Measurements from ENCODE around the gene KCTD1. TPM values are rescaled to one million over a fixed set of nuclear protein-coding genes. Genes with fewer than 3 reads are reported as not detected.

The KCTD1 gene
- total RNA-seq, 1 donor from 2014 or later = 31.8 TPM

GRCh38 chr18:26421503-26421902, 126.8 kb downstream of the KCTD1 start:
- Histone ChIP-seq H3K79me2 (ENCODE audit: insufficient read depth, low read length) (no peaks in the 10 kb centered on the region), H4K20me1 (ENCODE audit: insufficient read depth, low read length) (no peaks in the 10 kb centered on the region), H3K36me3 (ENCODE audit: insufficient read depth, low read length) (no peaks in the 10 kb centered on the region), H3K4me1 (ENCODE audit: insufficient read depth, low read length) (no peaks in the 10 kb centered on the region), H3K27ac (ENCODE audit: low read depth, low read length) (no peak overlapping the region), H3K4me2 (ENCODE audit: low read length) (no peak overlapping the region), H3K4me3 (ENCODE audit: insufficient read depth, low read depth, low read length) (no peak overlapping the region), H2AFZ (ENCODE audit: low read depth, low read length) (no peak overlapping the region), H3K9ac (ENCODE audit: low read length) (no peak overlapping the region), H3K27me3 (ENCODE audit: insufficient read depth, low read length) (no peaks in the 10 kb centered on the region), H3K9me3 (ENCODE audit: insufficient read depth, low read depth, low read length) (no peaks in the 10 kb centered on the region)
- no peak for DNase-seq (ENCODE audit: low read depth)
- Mint-ChIP-seq H3K9me3 (ENCODE audit: unreplicated experiment) (no peaks in the 10 kb centered on the region), H3K27me3 (ENCODE audit: low read depth, unreplicated experiment) (peaks cover 12% of the 10 kb centered on the region), H3K27ac (ENCODE audit: unreplicated experiment) (no peak overlapping the region), H3K4me1 (ENCODE audit: low read depth, unreplicated experiment) (peaks cover 5% of the 10 kb centered on the region), H3K36me3 (ENCODE audit: low read depth, unreplicated experiment) (no peaks in the 10 kb centered on the region), H3K4me3 (ENCODE audit: unreplicated experiment) (no peak overlapping the region)
- no peak for FAIRE-seq
- no peak for TF ChIP-seq EZH2 (IDR thresholded peaks at IDR 0.05; ENCODE audit: insufficient read depth, low read length)
- TF ChIP-seq CTCF (IDR thresholded peaks at IDR 0.05; ENCODE audit: insufficient read depth, low read depth, low read length) = no peak

DNA sequence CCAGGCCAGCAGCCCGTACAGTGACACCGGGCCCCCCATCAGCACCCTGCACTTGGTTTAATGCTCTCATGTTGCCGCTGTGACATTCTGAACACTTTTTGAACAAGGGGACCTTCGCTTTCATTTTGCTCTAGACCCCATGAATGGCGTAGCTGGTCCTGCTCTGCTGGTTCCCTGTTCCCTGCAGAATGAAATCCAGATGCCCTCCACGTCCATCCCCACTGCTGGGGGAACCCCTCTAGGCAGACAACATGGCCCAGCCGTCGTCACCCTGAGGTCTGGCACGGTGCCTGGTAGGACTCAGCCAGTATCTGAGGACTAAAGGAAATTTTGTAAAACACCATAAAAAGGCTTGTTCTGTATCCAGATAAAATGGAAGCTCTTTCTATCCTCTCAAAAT, 128.6 kb downstream of the KCTD1 start:
- Histone ChIP-seq H3K9ac (ENCODE audit: low read length) (no peak overlapping the region), H3K4me3 (ENCODE audit: insufficient read depth, low read depth, low read length) (no peak overlapping the region), H3K27me3 (ENCODE audit: insufficient read depth, low read length) (no peaks in the 10 kb centered on the region), H4K20me1 (ENCODE audit: insufficient read depth, low read length) (no peaks in the 10 kb centered on the region), H3K4me2 (ENCODE audit: low read length) (no peak overlapping the region), H3K9me3 (ENCODE audit: insufficient read depth, low read depth, low read length) (no peaks in the 10 kb centered on the region), H2AFZ (ENCODE audit: low read depth, low read length) (peak overlapping the region; percentile 25), H3K4me1 (ENCODE audit: insufficient read depth, low read length) (no peaks in the 10 kb centered on the region), H3K27ac (ENCODE audit: low read depth, low read length) (no peak overlapping the region), H3K36me3 (ENCODE audit: insufficient read depth, low read length) (no peaks in the 10 kb centered on the region), H3K79me2 (ENCODE audit: insufficient read depth, low read length) (no peaks in the 10 kb centered on the region)
- DNase-seq (ENCODE audit: low read depth) = no peak
- no peaks in the 10 kb centered on the region for H3K4me1 Mint-ChIP-seq (ENCODE audit: low read depth, unreplicated experiment)
- TF ChIP-seq EZH2 (IDR thresholded peaks at IDR 0.05; ENCODE audit: insufficient read depth, low read length) (no peak), CTCF (IDR thresholded peaks at IDR 0.05; ENCODE audit: insufficient read depth, low read depth, low read length) (no peak)
- H3K4me3 Mint-ChIP-seq (ENCODE audit: unreplicated experiment) = no peak overlapping the region
- FAIRE-seq = no peak
- H3K27ac Mint-ChIP-seq (ENCODE audit: unreplicated experiment) = no peak overlapping the region
- peaks cover 12% of the 10 kb centered on the region for H3K27me3 Mint-ChIP-seq (ENCODE audit: low read depth, unreplicated experiment)
- no peaks in the 10 kb centered on the region for H3K36me3 Mint-ChIP-seq (ENCODE audit: low read depth, unreplicated experiment)
- H3K9me3 Mint-ChIP-seq (ENCODE audit: unreplicated experiment) = no peaks in the 10 kb centered on the region

GRCh38 chr18:26418225-26418624, 130.1 kb downstream of the KCTD1 start:
- no peaks in the 10 kb centered on the region for H3K36me3 Mint-ChIP-seq (ENCODE audit: low read depth, unreplicated experiment)
- no peaks in the 10 kb centered on the region for H3K79me2 ChIP-seq (ENCODE audit: insufficient read depth, low read length)
- FAIRE-seq = no peak
- no peaks in the 10 kb centered on the region for H3K27me3 ChIP-seq (ENCODE audit: insufficient read depth, low read length)
- no peak for TF ChIP-seq CTCF (IDR thresholded peaks at IDR 0.05; ENCODE audit: insufficient read depth, low read depth, low read length)
- no peak for TF ChIP-seq EZH2 (IDR thresholded peaks at IDR 0.05; ENCODE audit: insufficient read depth, low read length)
- H3K27ac Mint-ChIP-seq (ENCODE audit: unreplicated experiment) = no peak overlapping the region
- H3K4me1 ChIP-seq (ENCODE audit: insufficient read depth, low read length) = no peaks in the 10 kb centered on the region
- H2AFZ ChIP-seq (ENCODE audit: low read depth, low read length) = no peak overlapping the region
- H3K4me1 Mint-ChIP-seq (ENCODE audit: low read depth, unreplicated experiment) = no peaks in the 10 kb centered on the region
- H3K4me3 Mint-ChIP-seq (ENCODE audit: unreplicated experiment) = no peak overlapping the region
- no peak for DNase-seq (ENCODE audit: low read depth)
- no peak overlapping the region for H3K4me3 ChIP-seq (ENCODE audit: insufficient read depth, low read depth, low read length)
- no peak overlapping the region for H3K27ac ChIP-seq (ENCODE audit: low read depth, low read length)
- no peak overlapping the region for H3K4me2 ChIP-seq (ENCODE audit: low read length)
- no peak overlapping the region for H3K9ac ChIP-seq (ENCODE audit: low read length)
- H4K20me1 ChIP-seq (ENCODE audit: insufficient read depth, low read length) = no peaks in the 10 kb centered on the region
- no peaks in the 10 kb centered on the region for H3K9me3 ChIP-seq (ENCODE audit: insufficient read depth, low read depth, low read length)
- H3K36me3 ChIP-seq (ENCODE audit: insufficient read depth, low read length) = no peaks in the 10 kb centered on the region
- peaks cover 12% of the 10 kb centered on the region for H3K27me3 Mint-ChIP-seq (ENCODE audit: low read depth, unreplicated experiment)
- no peaks in the 10 kb centered on the region for H3K9me3 Mint-ChIP-seq (ENCODE audit: unreplicated experiment)

Measured in astrocyte (in vitro differentiated cells and primary cell).